HT-29 (cell line): ENCODE results near the gene TSPAN18. TPM values are rescaled to one million over a fixed set of nuclear protein-coding genes. Genes with fewer than 3 reads are reported as not detected.

ENCODE experiments used
- DNase-seq: peaks from one replicate; pipeline ENCODE4 v3.0.0-alpha.2; 2015; ENCODE audit warnings: low spot score
- total RNA-seq: library from RNA; depleted of rRNA; stranded (reverse); fragments of >200 nt; shearing (Covaris generic); gene quantifications from 2 replicates; pipeline ENCODE4 v1.2.3, GENCODE V29; 2014

TSPAN18 gene
- total RNA-seq, 1 experiment from 2014 or later: not detected

DNA sequence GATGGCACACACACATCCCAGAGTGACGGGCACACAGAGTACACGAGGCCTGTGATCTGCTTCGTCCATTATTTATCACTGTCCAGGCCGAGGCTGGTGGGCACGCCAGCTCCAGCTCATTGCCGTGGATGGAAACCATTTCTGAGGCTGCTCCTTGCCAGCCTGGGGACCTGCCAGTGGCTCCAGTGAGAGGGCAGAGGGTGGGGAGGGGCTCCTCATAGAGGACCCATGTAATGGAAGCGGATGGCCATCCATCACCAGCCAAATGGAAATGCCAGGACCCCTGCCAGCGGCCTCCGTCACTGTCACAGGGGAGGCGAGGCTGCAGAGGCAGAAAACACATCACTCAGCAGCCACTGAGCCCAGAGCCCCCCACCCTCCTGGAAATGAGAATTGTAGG, 188.2 kb downstream of the TSPAN18 start:
- DNase-seq: no peak

DNA sequence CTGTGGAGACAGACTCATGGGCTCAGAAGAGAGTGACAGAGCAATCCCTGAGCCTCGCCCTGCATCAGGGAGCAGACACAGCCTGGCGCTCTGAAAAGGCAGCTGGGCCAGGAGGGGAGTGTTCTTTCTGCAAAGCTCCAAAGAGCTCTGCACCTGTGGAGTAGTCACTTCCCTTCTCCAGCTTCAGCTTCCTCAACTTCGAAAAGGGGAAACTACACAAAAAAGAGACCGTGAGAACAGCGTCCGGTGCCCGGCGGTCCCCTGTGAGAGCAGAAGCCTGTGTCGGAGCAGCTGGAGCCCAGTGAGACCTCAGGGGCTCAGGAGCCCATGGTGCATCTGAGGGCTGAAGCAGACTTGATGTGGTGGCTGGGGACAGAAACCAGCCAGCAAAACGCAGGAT, 188.9 kb downstream of the TSPAN18 start:
- no peak for DNase-seq

DNA sequence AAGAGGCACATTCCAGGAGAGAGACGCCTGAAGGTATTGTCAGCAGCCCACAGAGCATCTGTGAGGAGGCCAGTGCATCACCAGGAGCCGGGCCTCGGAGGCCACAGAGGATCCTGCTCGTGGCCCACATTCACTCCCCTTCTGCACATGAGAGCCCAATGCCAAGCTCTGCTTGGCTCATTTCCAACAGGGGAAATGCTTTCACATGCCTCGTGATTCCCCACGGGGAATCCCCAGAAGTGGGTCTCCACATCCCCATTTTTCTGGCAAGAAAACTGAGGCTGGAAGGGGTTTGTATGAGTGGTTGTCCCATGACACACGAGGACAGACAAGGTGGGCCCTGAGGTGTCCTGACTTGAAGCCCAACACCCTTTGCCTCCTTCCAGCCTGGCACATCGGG, 189.6 kb downstream of the TSPAN18 start:
- no peak for DNase-seq

DNA sequence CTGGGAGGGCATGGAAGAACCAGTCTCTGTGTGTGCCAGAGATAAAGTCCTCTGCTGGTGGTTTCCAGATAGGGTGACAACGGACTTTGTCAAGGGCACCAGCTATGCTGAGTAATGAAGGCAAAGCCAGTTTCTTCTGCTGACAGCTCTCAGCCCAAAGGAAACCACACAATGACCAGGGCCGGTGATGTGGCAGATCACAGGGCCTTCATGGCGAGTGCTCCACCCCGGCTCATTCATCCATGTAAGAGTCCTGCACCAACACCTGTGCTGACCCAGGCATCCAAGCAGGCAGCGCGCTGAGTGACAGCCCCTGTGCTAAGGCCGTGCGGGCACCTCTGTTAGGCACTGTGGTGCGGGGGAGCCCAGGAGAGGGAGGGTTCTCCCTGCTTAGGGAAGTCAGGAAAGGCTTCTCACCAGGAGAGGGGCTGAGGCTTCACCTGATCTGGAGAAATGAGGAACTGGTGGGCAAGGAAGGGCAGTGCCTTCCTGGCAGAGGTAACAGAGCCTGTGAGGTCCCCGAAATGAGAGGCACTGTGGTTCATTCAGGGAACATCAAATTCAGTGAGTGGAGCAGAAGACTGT, 190.1 kb downstream of the TSPAN18 start:
- no peak for DNase-seq

DNA sequence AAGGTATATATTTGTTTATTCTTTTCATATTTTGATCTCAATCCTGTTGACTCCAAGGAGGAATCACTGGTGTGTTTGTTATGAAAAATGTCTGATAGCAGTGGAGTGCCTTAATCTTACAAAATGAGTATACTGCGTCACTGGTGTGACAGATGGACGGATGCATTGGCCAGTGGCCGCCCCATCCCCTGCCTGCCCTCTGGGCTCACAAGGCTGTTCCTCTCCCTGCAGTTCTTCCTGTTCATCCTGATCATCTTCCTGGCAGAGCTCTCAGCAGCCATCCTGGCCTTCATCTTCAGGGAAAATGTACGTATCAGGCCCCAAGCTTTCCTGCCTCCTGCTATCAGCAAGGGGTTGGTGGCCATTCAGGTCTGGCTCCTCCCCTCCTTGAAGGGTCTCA, 191.0 kb downstream of the TSPAN18 start:
- DNase-seq: no peak

DNA sequence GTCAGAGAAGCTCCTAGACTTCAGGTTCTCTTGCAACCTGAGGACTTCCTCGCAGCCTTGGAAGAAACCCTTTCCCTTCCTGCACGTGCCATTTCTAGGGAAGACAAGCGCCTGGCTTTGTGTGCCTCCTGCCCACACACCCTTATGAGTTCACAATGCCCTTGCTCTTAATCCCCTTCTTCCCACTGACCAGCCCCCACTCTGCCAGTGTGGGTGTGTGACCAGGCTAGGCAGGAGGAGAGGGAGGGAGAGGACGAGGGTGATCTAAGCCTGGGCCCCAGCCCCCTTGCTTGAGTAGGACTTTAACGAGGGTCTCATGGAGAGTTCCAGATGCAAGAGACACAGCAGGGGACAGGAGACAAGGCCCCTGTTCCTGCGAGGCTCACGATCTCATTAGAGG, 193.7 kb downstream of the TSPAN18 start:
- no peak for DNase-seq

DNA sequence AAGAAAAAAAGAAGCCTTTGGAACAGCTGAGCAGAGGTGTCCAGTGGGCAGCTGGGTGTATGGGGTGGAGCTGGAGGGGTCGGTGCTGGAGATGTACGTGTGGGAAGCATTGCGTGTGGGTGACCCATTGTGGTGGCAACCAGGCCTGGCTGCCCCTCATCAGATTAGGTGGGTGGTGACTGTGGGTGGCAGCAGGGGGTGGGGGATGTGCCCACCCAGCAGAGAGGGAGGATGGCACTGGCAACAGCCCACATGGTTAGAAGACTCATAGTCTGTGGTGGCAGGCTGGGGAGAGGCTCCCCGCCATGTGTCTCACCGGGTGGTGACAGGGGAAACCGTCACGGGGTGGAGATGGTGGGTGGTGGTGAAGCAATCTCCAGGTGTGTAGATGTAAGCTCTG, 196.4 kb downstream of the TSPAN18 start:
- DNase-seq: no peak

DNA sequence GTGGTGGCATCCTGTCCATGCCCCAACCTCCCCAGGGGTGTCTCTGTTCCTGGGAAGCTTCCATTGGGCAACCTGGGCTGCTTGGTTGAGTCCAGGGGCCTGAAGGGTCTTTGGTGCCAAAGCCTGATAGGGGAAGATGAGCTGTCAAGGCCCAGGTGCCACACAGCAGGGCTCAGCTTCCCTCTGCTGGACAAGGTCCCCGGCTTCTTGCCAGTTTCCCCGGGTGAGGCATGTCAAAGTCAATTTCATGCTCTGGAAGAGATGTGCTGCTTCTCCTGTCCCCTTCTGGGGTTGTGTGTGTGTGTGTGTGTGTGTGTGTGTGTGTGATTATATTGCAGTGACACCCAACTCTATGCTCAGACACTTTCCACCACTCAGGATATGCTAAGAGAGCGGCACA, 197.0 kb downstream of the TSPAN18 start:
- DNase-seq: no peak

DNA sequence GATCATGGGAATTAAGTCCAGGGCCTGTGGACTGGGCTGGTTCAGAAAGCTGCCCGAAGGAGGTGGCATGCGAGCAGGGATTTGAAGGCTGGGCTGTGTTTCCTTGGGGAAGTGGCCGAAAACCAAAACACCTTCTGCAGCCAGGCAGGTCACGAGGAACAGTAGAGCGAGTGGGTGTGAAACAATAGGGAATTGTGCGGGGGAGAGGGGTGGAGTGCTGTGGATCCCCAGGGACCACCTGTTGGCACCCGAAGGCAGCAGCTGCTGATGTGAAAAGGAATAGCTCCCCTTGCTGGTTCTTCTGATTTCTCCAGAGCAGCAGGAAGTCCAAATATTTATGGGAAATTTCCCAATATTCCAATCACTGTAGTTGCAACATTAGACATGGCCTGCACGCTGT, 199.3 kb downstream of the TSPAN18 start:
- DNase-seq: no peak

DNA sequence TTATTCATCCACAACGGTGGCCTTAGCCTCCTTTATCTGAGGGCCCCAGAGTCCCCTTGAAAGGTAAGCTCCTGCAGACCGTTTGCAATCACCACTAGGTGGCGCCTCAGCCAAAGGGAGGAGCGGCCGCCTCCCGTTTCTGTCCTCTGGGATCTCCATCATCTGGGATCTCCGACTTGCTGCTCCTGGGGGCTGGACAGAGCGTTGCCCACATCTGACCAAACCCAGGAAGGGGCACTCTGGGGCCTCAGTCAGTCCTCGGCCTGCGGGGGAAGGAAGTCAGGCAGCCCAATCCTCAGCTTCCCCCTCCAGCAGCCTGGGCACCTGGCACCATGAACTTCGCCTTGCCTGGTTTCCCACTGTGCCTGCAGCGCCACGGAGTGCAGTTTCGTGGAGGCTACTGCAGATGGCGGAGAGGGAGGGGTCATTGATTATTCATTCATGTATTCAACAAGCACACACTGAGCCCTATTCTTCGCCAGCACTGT, 200.5 kb downstream of the TSPAN18 start:
- peak; percentile 93 for DNase-seq

DNA sequence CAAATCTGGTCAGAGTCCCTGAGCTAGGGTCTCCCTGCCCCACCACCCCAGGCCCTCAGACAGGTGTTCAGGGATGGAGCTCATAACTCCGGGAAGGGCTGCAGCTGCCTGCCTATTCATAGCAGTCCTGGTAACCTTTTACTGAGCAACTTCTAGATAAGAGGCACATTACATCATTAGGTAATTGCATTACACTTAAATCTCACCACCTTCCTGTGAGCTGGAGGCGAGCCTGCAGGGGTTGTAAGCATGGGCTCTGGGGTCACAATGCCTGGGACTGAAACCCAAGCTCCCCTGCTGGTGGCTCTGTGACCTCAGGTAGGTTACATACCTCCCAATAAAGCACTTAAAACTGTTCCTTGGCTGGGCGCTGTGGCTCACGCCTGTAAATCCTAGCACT, 201.4 kb downstream of the TSPAN18 start:
- DNase-seq: no peak

DNA sequence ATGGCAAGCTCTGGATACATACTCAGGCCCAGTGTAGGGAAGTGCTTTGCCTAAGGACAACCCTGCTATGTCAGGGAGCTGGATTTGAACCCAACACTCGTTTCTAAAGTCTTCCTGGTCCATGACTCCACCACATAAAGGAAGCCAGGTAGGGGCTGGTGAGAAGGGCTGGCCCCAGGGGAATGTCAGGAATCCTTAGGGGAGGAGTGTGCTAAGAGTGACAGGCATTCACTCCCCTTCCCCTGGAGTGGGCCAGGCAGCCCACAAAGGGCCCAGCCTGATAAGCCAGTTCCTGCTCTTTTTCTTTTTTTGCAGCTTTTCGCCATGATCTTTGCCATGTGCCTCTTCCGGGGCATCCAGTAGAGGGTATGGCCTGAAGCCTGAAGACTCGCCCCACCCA, 202.1 kb downstream of the TSPAN18 start:
- DNase-seq: no peak

DNA sequence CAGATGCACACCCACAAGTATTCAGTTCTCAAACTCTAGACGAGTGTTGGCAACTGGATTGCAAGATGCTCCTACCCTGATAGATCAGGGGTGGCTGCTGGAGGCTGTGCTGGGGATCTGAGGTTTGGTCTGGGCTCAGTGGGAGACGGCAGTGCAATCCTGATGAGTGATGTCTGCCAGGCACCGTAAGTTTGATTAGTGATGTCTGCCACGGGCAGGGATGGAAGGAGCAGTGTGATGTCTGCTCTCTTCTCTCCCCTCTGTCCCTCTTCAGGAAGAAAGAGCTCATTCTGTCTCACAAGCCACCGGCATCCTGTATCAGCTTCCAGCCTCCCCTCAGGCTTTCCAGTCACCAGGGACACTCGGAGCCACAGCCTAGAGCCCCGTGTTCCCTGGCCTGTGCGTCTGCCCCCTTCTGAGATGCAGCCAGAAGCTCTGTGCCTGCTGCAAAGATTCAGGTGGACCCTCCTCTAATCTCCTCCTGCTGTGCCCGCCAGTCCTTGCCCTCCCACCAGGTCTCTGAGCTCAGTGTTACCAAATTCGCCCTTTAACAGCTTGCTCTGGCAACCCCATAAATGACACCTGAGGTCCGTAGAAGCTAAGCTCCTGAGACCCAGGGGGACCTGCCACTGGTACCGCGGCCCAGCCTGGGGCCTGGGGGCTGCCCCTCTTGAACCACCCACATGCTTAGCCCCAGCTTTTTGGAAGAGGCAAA, 204.0 kb downstream of the TSPAN18 start:
- DNase-seq: no peak

DNA sequence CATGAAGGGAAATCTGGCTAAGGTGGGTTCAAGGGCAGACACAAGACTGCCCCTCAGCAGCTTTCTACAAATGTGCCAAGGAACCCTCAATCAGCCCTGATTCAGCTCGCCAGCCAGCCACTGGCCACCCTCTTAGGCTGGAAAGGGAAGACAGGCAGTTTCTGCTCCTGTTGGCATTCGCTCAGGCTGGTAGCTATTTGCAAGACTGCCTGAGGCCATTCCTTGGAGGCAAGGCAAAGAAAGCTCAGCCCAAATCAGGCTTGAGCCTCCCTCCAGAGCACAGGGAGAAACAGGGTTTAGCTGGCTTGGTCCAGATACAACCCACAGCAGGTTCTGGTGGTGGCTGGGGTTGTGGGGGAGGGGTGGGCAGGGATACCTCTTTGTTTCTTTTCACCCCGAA, 204.7 kb downstream of the TSPAN18 start:
- no peak for DNase-seq

DNA sequence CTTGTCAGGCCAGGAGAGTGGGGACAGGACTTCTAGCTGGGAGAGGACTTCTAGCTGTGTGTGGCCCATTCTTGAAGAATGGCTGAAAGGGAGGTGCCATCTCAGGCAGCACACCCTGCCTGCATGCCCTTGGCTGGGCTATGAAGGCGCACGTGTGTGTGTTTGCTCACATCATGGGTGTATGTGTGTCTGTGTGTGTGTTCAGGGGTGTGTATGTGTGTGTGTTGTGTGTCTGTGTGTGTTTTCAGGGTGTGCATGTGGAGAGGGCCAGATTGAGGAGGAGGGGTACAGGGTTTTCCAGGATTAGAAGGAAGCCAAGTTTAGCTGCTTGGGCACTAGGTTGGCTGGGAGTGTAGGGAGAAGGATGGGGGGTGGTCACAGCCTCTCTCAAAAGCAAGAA, 207.3 kb downstream of the TSPAN18 start:
- no peak for DNase-seq

DNA sequence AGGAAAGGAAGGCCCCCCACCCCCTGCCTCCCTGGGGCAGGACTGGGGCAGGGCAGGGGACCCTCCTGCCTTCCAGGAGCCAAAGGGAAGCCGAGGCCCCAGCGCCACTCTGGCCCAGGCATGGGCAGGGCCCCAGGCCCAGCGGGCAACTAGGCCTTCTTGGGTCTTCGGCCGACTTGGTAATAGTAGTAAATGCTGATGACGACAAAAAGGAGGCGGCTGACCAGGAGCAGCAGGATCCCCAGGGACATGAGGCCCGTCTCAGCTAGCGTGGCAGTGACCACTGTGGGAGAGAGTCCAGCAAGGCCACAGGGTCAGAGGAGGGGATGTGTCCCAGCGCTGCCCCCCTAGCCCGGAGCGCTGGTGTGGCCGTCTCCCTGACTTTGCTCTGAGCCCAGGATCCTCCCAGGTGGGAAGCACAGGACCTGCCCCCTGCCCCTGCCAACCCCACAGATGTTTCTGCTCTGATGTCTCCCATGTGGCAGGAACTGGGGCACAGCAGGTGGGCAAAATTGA, 208.0 kb downstream of the TSPAN18 start:
- no peak for DNase-seq

DNA sequence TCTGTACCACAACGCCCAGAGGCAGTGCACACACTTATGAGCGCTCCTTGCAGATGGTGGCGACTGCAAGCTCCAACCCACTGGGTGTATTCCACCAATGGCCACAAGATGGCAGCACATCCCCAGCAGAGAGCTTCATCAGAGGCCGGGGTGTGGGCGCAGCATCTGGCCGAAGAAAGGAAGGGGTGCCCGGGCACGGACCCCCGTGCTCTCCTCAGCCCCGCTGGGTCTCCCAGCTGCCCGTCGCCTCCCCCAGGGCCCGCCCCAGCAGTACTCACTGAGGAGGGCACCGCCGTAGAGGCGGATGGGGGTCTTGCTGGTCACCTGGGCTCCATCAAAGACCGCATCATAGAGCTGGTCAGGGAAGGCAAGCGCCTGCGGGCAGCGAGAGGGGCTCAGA, 209.8 kb downstream of the TSPAN18 start:
- peak; percentile 93 for DNase-seq

DNA sequence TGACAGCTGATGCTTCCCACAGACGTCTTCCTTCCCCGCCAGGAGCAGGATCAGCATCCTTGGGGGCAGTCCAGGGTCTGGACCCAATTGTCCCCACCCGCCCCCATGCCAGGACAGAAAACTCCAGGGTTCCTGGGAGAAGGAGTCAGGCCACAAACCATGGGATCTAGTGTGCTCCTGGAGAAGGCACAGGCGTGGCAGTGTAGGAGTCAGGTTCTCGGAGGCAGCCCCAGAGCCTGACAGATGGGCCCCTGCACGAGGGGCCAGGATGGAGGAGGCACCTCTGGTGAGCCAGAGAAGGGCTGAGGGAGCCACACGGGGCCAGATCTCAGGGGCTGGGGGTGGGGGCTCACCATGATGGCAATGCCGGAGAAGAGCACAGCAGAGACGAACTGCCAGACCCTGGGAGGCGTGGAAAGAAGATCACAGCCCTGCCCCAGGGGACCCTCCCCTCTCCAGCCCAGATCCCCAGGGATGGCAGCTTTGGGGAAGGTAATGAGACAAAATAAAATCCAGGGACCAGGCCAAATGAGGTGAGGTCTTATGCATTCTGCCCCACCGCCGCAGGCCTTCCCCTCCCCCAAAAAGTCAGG, 210.3 kb downstream of the TSPAN18 start:
- no peak for DNase-seq

DNA sequence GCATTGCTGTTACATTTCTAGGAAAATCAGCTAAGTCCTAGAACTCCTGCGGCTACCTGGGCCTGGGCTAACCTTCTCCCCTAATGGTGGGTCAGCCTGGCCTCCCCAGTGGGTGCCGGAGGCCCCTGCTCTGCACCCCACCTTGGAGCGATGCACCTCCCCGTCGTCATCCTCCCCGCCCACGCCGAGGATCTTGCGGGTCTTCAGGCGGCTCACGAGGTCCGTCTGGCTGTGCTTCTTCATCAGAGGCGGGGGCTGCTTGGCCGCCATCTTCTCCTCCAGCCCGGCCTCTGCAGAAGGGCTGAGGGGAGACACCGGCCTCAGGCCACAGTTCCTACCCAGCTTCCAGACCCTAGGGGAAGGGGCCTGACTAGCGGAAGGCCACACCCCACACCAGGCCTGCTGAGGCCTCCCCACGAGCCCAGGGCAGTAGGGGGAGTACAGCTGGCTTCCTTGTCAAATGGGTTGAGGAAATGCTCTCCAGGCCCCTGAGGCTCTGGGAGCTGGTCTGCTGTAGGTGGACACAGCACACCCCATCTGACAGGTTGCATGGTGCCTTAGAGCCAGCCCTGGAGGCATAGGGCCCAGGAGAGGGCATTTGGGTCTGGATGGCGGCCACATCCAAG, 211.4 kb downstream of the TSPAN18 start:
- DNase-seq: no peak

DNA sequence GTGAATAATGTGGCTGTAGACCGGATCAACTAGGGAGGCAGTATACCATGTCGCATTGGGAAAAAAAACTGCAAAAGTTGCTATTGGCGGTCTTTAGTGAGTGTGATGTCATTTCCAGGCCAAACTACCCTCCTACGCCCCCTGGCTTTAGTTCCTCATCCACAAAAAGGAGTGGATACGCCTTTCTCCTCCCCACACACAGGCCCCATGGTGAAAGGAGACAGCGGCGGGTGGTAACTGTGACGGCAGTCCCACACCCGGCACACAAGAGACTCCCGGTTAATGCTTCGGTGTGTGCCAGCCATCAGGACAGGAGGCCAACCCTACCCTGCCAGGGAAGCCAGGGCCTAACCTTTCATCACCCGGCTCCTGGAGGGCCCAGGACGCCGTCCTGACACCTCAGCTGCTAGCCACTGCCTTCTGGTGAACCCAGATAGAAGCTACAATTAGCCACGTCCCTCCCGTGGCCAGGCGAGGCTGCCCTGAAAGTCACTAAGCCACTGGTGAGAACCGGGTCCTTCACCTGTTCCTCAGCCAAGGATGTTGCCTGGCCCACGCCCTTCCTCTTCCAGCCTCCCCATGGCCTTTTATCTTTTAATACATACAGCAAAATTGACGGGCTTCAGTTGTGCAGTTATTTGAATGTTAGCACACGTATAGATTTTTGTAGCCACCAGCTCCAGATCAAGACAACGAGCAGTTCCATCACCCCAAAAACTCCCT, 213.1 kb downstream of the TSPAN18 start:
- DNase-seq: no peak

DNA sequence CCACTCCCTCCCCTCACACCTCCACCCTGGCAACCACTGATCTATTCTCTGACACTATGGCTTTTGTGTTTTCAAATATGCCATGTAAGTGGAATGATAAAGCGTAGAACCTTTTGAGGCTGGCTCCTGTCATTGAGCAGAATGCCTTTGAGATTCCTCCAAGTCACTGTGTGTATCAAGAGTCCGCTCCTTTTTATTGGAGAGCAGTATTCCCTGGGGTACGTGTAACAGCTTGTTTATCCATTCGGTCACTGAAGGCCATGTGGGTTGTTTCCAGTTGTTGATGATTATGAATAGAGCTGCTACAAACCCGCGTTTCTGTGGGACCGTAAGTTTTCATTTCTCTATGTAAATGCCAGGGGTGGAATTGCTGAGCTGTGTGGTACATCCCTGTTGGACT, 213.6 kb downstream of the TSPAN18 start:
- no peak for DNase-seq

DNA sequence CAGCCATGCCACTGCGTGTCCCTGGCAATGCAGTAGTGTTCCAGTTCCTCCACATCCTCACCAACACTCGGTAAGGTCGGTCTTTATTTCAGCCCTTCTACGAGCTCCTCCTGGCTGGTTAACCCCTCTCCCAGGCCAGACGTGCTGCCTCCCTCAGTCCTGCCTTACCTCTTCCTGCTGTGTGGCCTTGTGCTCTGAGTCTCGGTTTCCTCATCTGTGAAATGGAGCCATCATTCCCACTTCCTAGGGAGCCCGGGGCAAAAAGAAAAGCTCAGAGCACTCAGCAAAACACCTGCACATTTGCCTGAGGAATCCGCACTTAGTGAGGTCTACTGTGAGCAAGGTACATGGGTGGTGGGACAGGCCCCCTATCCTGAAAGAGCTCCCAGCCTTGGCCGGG, 214.1 kb downstream of the TSPAN18 start:
- DNase-seq: no peak
